NCI-H510A (cell line): Measurements from ENCODE around the gene TMEM192.
"Not testable (repeated sequence)": the region's sequence is repeated elsewhere in the genome, so short reads cannot be mapped to it uniquely, and the experiment has no call there.

Experiments used
- DNase-seq: peaks from one replicate; lab custom pipeline; 2025; lab: John Stamatoyannopoulos, UW

Gene TMEM192

GRCh38 chr4:165112368-165113121, at the start of gene TMEM192:
TMEM192 (minus strand) TSS chr4:165112860; CDS start chr4:165112773, 87 bp downstream.
- DNase-seq, result peak; percentile 56

GRCh38 chr4:165158762-165159161, 46.1 kb upstream of the TMEM192 start:
- DNase-seq, result no peak

GRCh38 chr4:165156906-165157305, 44.2 kb upstream of the TMEM192 start:
- DNase-seq, result no peak

- DNase-seq, result no peak
Measured at GRCh38 chr4:165154482-165154881, 41.8 kb upstream of the TMEM192 start.

GRCh38 chr4:165152527-165152926, 39.9 kb upstream of the TMEM192 start:
- DNase-seq, result no peak

GRCh38 chr4:165151734-165152133, 39.1 kb upstream of the TMEM192 start:
- DNase-seq, result no peak

GRCh38 chr4:165150545-165150944, 37.9 kb upstream of the TMEM192 start:
- DNase-seq, result no peak

GRCh38 chr4:165138843-165139242, 26.2 kb upstream of the TMEM192 start:
- DNase-seq, result no peak

- no peak for DNase-seq
Measured at GRCh38 chr4:165137205-165137604, 24.5 kb upstream of the TMEM192 start.

GRCh38 chr4:165136529-165136928, 23.9 kb upstream of the TMEM192 start:
- DNase-seq, result no peak

DNA sequence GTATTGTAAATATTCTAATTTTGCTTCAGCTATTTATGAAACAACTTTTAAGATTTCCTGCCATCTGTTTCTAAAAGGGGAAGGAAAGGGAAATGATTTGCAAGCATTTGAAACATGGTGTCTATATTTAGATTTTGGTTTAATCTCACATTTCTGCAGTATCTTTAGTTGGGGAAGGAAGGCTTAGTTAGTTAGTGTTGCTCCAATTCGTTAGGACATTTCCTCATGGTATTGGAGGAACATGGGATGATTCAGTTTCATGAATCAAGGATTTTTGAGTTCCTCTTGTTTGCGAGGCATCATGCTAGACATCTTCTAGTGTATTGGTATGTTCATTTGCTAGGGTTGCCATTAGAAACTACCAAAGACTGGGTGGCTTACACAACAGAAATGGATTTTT, 20.5 kb upstream of the TMEM192 start:
- no peak for DNase-seq

DNA sequence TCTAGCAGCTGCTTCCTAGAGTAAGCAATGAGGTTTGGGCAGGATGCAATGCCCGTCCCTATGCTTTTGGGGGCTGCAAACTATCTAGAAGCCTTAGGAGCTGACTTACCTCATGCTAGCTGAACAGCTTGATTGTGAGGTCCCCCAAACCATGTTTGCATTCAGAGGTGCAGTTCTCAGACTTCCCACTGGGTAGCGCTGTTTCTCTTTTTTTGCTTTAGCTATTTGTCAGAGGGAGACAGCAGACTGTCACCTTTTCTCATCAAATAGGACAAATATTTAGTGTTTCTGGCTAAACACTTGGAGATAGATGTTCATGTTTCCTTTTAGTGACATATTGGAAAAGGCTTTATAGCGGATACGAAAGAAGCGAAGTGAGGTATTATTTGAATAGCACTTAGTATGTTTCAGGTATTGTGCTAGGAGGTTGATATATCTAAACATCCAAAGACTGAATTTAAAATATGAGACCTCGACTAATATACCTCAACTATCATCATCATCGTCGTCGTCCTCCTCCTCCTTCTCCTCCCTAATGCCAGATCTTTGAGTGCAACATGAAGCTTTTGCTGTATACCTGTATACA, 18.7 kb upstream of the TMEM192 start:
- DNase-seq, result no peak

DNA sequence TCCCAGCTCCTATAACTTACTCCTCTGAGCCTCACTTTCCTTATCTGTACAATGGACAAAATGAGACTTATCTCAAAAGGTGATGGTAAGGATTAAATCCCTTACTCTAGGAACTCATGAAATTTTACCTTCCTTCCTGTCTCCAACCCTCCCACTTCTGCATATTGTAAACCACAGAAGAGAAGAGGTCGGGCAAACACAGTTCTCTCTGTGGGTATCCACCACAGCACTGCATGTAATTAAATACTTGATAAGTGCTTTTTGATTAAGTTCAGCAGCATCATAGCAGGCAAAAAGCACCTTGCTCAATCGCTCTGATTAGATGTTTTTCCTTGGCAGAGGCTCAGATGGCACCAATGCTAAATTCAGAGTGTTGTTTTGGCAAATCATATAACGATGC, 17.3 kb upstream of the TMEM192 start:
- no peak for DNase-seq

DNA sequence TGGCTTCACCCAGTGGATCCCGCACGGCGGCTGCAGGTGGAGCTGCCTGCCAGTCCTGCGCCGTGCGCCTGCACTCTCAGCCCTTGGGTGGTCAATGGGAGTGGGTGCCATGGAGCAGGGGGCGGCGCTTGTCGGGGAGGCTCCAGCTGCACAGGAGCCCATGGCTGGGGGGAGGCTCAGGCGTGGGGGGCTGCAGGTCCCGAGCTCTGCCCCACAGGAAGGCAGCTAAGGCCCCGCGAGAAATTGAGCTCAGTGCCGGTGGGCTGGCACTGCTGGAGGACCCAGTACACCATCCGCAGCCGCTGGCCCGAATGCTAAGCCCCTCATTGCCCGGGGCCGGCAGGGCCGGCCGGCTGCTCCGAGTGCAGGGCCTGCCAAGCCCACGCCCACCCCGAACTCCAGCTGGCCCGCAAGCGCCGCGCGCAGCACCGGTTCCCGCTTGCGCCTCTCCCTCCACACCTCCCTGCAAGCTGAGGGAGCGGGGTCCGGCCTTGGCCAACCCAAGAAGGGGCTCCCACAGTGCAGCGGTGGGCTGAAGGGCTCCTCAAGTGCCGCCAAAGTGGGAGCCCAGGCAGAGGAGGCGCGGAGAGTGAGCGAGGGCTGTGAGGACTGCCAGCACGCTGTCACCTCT, 13.3 kb upstream of the TMEM192 start:
- DNase-seq, result not testable (repeated sequence)

- no peak for DNase-seq
Measured at GRCh38 chr4:165124488-165124887, 11.8 kb upstream of the TMEM192 start.

DNA sequence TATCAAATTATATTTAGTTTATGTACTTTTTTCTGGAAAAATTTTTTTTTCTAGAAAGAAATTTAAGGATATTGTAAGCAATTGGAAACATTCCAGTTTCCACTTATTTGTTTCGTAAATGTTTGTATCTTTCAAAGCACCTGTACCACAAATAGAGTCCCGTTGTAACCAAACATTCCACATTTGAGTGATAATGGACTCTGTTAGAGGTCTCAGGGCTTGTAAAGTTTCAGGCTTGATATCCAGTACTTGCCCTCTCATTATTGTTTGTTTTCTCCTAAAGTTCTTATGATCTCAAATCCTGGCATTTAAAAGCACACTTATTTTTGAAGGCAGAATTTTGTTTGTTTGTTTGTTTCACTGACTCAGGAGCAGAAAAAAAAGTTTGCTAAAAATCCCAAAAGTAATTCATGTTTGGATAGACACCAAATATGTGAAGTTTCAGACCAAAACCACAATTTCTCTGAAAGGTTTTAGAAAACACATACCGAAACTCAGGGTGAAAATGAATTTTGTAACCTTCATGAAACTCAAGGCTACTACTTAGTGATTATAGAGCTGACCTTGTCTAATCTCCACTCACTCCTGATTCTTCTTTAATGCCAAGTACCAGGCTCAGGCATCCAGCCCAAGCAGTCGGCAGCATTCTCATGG, 5.7 kb upstream of the TMEM192 start:
- no peak for DNase-seq

DNA sequence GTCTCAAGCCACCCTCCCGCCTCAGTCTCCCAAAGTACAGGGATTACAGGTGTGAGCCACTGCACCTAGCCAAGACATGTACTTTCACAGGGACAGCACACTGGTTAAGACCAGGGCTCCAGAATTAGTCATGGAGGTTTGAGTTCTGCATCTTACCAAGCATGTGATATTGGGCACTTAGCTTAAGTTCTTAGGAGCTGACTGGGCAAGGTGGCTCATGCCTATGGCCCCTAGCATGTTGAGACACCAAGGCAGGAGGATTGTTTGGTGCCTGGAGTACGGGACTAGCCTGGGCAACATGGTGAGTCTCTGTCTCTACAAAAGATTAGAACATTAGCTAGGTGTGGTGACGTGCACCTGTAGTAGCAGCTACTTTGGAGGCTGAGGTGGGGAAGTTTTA, 2.6 kb upstream of the TMEM192 start:
- DNase-seq, result no peak

- no peak for DNase-seq
Measured at GRCh38 chr4:165111906-165112367, 723 bp downstream of the TMEM192 start.

- DNase-seq, result no peak
Measured at GRCh38 chr4:165106518-165106917, 6.1 kb downstream of the TMEM192 start.

DNA sequence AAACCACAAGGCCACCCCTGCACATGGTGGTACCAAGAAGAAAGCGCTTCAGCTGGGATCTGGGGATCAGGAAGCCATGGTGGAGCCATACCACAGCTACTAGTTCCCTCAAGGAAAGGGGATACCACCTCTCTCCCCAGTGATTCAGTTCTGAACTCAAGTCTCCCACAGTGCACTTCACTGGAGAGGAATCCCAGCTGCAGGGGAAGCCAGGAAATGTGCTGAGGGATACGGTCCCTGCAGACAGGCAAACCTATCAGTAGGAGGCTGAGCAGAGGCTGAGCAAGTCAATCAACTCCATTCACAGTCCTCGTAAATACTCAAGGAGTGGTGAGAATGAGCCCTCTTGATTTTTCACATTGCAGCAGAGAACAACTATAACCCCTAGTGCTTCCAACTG, 11.0 kb downstream of the TMEM192 start:
- DNase-seq, result no peak

GRCh38 chr4:165096776-165097175, 15.9 kb downstream of the TMEM192 start:
- DNase-seq, result no peak

GRCh38 chr4:165095291-165095690, 17.4 kb downstream of the TMEM192 start:
- no peak for DNase-seq

GRCh38 chr4:165094873-165095272, 17.8 kb downstream of the TMEM192 start:
- DNase-seq, result no peak
